Stimulated activated CD4-positive, alpha-beta T cell treated with anti-CD3 and anti-CD28 coated beads, Interleukin-12 subunit alpha, Interleukin-12 subunit beta, amount 100 ng/mL, for 48 hours (primary cell): ENCODE results near the gene ZGLP1.

ENCODE experiments used
- DNase-seq, 3 donors: peaks; one replicate each; pipeline ENCODE4 v3.0.0-alpha.2; 2020; ENCODE audit warnings: low read depth in 2 of 3, low spot score in 1 of 3

ZGLP1 gene

GRCh38 chr19:10328558-10329429 lies 19.2 kb upstream of the ZGLP1 start:
- no peak for DNase-seq

GRCh38 chr19:10327793-10328192 lies 18.2 kb upstream of the ZGLP1 start:
- DNase-seq: no peak

GRCh38 chr19:10325732-10326131 lies 16.1 kb upstream of the ZGLP1 start:
- DNase-seq: no peak

GRCh38 chr19:10321874-10322835 lies 12.5 kb upstream of the ZGLP1 start:
- DNase-seq: no peak

- no peak for DNase-seq
These were observed 11.8 kb upstream of the ZGLP1 start for GRCh38 chr19:10321417-10321797.

GRCh38 chr19:10320602-10321416 lies 11.2 kb upstream of the ZGLP1 start:
- no peak for DNase-seq

- DNase-seq: no peak
These were observed 9.4 kb upstream of the ZGLP1 start for GRCh38 chr19:10318807-10319682.

GRCh38 chr19:10317857-10318462 lies 8.3 kb upstream of the ZGLP1 start:
- no peak for DNase-seq

- DNase-seq: no peak
These were observed 7.6 kb upstream of the ZGLP1 start for GRCh38 chr19:10317045-10317856.

GRCh38 chr19:10316229-10317044 lies 6.8 kb upstream of the ZGLP1 start:
- DNase-seq: no peak

GRCh38 chr19:10315335-10316214 lies 6.0 kb upstream of the ZGLP1 start, which contains the start of gene FDX2:
FDX2 (minus strand) TSS chr19:10316015; CDS start chr19:10315996, 19 bp downstream.
- peak; percentile 79 to 91 (median 87) for DNase-seq

GRCh38 chr19:10306327-10306726 lies 3.3 kb downstream of the ZGLP1 start:
- DNase-seq: no peak

- DNase-seq: no peak
These were observed 4.3 kb downstream of the ZGLP1 start for GRCh38 chr19:10305139-10305806.

GRCh38 chr19:10299545-10300458 lies 9.8 kb downstream of the ZGLP1 start:
- DNase-seq: no peak

GRCh38 chr19:10295847-10296591 lies 13.6 kb downstream of the ZGLP1 start:
- DNase-seq: no peak
